Hippocampal formation (tissue), 2 donors: Measurements from ENCODE around the gene CRIM1.

ENCODE experiments used
- DNase-seq, 2 donors: peaks; one replicate each; lab custom pipeline; 2025; lab: John Stamatoyannopoulos, UW

The CRIM1 gene

GRCh38 chr2:36554531-36554930 lies 199.0 kb downstream of the CRIM1 start:
- no peak for DNase-seq

- DNase-seq = no peak
Measured at GRCh38 chr2:36555789-36556188, 200.2 kb downstream of the CRIM1 start.

DNA sequence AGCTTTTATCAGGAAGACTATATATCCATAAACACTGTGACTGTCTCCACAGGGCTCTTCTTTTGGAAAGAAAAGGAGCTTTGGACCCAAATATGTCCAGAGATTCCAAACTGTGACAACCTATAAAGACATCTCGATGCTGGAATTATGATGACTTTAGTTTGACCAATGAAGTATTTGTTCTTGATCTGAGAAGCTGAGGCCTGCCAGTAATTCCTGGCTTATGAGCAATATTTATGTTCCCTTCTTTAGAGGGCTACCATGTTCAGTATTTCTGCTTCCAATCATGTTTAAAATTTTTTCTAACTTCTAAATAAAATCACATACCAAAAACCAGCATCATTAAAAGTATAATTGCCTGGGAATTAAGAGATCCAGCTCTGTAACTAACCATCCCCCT lies 201.3 kb downstream of the CRIM1 start:
- no peak for DNase-seq

- no peak for DNase-seq
Measured at GRCh38 chr2:36559221-36559942, 203.8 kb downstream of the CRIM1 start.

DNA sequence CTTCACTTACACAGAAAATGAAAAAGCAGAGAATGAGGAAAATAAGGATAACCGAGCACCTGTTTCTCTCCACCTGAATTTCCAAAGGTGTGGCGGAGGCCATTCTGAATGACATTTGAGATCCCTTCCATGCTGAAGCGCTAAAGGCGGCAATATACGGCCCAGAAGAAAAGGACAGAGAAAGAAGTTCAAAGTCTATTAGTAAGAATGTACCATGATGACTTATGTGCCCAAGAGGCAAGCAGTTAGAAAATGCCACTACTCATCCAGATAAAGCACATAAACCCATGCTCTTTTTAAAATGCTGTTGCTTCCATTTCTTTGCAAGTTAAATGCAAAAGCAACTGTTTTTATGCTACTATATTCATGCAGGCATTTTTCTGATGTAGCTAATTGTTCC lies 205.1 kb downstream of the CRIM1 start:
- no peak for DNase-seq

DNA sequence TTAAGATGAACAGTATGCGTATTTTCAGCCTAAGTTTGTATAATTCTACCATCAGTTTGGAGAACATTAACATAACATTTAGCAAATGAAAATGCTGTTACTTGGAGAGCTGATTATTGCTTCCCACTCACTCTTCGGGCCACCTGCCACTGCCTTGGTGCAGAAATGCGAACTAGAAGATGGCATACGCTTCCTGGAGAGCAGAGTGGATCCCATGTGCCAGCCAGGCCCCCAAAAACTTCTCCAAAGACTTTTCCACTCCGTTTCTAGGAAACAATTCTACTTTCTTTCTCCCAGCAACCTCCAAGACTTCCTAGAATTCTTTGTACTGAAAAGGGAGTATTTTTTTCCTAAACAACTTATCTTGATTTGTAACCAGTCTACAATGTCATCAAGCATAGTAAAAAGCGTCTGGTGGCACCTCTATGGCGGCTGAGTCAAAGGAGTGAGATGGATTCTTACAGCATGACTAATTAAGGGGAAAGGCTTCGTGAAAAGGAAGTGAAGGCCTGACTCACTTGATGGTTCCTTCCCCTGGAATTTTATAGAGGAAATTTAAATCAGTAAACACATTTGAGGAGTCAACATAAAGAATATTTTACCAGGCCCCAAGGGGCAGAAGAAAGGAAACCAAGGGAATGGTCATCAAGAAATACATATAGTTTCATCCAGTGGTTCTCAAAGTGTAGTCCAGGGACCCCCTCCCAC lies 205.8 kb downstream of the CRIM1 start:
- peak in 1 of 2 donors; percentile 25 for DNase-seq

DNA sequence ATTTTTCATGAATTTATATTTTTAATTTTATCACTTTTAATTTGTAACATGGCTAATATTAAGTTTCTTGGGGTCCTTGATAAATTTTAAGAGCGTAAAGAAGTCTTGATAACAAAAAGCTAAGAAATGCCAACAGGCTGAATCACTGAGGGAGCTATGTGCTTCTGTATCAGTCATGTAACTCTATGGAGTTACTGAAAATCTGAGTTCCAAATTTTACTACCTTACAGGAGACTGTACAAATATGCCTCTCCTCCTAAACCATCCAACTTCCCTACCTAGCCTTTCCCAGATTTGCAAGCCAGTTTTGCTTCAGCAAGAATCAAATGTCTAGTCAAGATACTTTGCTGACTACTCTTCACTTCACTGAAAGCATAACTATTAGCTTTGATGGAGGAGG lies 206.7 kb downstream of the CRIM1 start:
- DNase-seq = no peak

GRCh38 chr2:36562973-36563532 lies 207.5 kb downstream of the CRIM1 start:
- peak; percentile 12 to 36 for DNase-seq

DNA sequence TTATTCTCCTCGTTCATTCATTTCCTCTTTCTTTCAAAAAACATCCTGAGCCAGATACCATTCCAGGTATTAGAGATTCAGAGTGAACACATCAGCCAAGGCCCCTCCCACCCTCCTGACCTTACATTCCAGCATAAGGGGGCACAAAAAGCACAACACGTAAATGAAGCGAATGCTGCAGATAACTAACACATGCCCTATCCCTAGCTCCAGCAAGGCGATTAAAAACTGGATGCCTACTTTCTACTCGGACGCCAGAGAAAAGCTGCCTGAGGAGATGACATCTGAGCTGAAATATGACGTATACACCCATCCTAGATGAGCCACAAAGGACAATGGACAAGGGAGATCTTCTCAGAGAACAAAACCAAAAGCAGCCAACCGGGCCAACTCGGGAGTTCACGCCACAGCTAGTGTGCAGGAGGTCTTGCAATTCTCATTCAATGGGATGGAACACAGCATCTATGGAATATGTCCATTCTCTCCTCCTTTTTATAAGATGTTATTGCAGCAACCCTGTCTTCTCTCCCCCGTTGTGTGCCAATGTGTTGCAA lies 208.9 kb downstream of the CRIM1 start:
- peak; percentile 7 to 40 for DNase-seq

GRCh38 chr2:36565712-36566111 lies 210.1 kb downstream of the CRIM1 start:
- DNase-seq = no peak

DNA sequence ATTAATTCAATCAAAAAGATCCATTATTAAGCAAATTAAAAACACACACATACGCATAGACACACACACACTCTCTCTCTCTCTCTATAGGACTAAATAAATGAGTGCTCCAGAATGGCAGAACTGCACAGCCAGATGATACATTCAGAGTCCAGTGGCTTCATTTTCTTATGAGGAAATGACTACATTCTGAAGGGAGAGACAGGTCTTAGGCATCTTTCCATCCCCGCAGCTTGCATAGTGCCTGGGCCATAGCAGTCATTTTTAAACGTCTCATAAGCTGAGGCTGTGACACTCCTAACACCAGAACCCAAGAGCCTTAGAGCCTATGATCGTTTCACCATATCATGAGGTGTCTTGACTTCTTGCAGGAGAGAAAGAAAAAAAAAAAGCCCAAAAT lies 211.3 kb downstream of the CRIM1 start:
- no peak for DNase-seq

- DNase-seq = no peak
Measured at GRCh38 chr2:36567711-36568408, 212.3 kb downstream of the CRIM1 start.

DNA sequence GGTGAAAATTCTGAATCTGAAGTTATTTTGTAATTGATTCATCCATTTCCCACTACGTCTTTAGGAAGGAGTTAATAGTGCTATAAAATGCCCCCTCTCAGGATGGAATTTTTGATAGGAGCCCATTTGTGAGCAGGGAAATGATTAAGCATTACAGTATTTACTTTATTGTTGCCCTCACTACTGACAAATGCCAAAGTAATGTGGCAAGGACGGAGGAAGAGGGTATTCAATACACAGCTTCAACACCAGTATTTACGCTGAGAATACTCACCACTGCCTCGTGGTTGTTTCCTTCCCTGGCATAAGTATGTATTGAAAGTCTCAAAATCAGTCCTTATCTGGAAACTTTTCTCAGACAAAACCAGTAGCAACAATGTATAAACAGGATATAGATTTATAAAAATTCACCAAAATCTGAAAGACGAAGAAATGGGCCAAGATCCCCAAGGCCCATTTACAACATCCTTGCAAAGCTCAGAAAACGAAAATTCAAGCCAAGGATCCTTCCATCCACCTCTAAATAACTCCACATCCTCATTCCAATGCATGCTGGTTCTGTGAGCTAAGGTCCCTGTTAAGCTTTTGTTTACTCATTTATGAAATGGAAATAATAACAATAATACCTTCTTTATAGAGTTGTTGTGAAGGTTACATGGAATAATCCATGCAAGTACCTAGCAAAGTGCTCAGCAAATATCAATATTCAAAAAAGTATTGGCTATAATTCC lies 213.1 kb downstream of the CRIM1 start:
- DNase-seq = no peak

GRCh38 chr2:36569267-36569856 lies 213.8 kb downstream of the CRIM1 start:
- DNase-seq = no peak

- DNase-seq = no peak
Measured at GRCh38 chr2:36570416-36570815, 214.8 kb downstream of the CRIM1 start.

- no peak for DNase-seq
Measured at GRCh38 chr2:36572054-36572718, 216.6 kb downstream of the CRIM1 start.

DNA sequence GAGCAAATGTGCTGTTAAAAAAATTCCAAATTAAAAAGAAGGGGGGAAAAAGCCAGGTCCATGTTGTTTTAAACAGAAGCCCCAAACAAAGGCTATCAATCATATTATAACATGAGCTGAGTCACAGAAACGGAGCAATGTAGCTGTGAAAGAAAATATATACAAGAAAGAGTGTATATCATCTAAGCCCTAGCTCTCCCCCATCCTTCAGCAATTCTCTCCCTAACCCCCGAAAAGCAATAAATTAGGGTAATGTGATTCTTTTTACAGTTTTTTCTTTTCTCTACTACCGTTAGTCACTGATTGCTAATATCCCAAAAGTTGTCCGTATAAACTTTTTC lies 217.1 kb downstream of the CRIM1 start:
- DNase-seq = no peak

DNA sequence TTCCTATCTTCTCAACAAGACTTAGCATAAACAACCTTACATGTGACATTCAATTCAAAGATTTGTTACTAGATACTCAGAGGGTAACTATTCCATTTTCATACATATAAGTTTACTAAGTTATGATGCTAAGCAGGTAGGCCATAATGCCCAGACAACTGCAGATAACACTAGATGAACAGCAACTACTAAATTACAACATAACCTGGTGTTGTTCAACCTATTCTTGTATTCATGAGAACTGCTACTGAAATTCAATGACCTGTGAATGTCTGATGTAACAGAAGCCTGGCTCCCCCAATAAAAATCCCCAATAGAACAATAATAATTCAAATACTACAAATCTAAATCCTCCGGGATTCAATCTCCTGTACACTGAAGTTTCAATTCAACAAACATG lies 217.6 kb downstream of the CRIM1 start:
- DNase-seq = no peak

GRCh38 chr2:36574560-36574959 lies 219.0 kb downstream of the CRIM1 start:
- DNase-seq = no peak

DNA sequence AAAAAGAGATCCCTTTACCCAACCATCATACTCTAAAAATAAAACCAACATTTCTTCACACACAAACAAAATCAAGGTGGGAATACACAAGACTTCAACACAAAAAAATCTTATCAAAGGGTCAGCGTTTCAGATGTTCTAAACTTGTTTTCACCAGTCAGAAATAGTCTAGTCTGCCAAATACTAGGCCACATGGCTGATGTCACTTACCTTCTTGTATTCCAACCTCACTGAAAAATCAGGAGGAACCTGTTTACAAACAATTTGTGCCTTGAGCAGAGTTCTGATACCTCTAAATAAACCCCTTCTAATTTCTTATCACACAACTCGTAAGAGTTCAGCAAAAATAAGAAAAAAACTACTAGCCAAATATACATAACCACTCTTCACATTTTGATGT lies 222.3 kb downstream of the CRIM1 start:
- no peak for DNase-seq
